Gastroesophageal sphincter (tissue), 4 donors: ENCODE measurements around the gene LLGL2. TPM values are rescaled to one million over a fixed set of nuclear protein-coding genes. Genes with fewer than 3 reads are reported as not detected.

ENCODE experiments used
- ATAC-seq: fragments of 150-250 bp; one replicate; pipeline ENCODE4 v1.9.1; 2016; ENCODE audit warnings: mild to moderate bottlenecking, moderate library complexity
- H3K27ac ChIP-seq, 4 donors: fragments of 200-600 bp; sonication (generic) in 3 of 4; 1 replicate in 3 of 4; 2 replicates in 1 of 4; pipeline ENCODE4 v1.5.1; 2016 to 2019
- H3K27me3 ChIP-seq: fragments of 200-600 bp; sonication (generic); one replicate; pipeline ENCODE4 v1.5.1; 2019
- H3K36me3 ChIP-seq, 2 donors: fragments of 200-600 bp; sonication (generic); one replicate each; pipeline ENCODE4 v1.5.1; 2019; ENCODE audit warnings: control low read depth in 1 of 2
- H3K4me1 ChIP-seq, 3 donors: fragments of 200-600 bp; sonication (generic); 1 replicate in 2 of 3; 2 replicates in 1 of 3; pipeline ENCODE4 v1.5.1; 2016 to 2019; ENCODE audit warnings: control low read depth in 2 of 3
- H3K4me3 ChIP-seq, 2 donors: fragments of 200-600 bp; sonication (generic); one replicate each; pipeline ENCODE4 v1.5.1; 2019; ENCODE audit warnings: mild to moderate bottlenecking in 1 of 2, moderate library complexity in 1 of 2
- H3K9me3 ChIP-seq, 3 donors: fragments of 200-600 bp; sonication (generic); one replicate each; pipeline ENCODE4 v1.5.1; 2017 to 2019; ENCODE audit warnings: control low read depth in 2 of 3
- EP300 ChIP-seq: sonication (generic); formaldehyde crosslinking; IDR thresholded peaks from one replicate; pipeline ENCODE4 v1.6.1; 2017; ENCODE audit warnings: antibody characterized with exemption, mild to moderate bottlenecking
- POLR2A ChIP-seq, 2 donors: fragments of 450-650 bp; IDR thresholded peaks; one replicate each; pipeline ENCODE4 v1.6.1; 2017; ENCODE audit warnings: antibody characterized with exemption in 2 of 2, mild to moderate bottlenecking in 2 of 2, moderate library complexity in 1 of 2
- POLR2AphosphoS5 ChIP-seq: sonication (generic); formaldehyde crosslinking; IDR thresholded peaks from one replicate; pipeline ENCODE4 v1.6.1; 2017; ENCODE audit warnings: antibody characterized with exemption
- WGBS, 2 donors: methylation state at CpG; one replicate each; pipeline ENCODE4 v1.1.5; 2018; ENCODE audit warnings: low coverage in 1 of 2; 5-methylcytosine and 5-hydroxymethylcytosine counted together
- total RNA-seq, 4 donors: library from RNA; depleted of rRNA; stranded (reverse); fragments of >200 nt; gene quantifications; one replicate each; pipeline ENCODE4 v1.1.0, GENCODE V29; 2016
- TF ChIP-seq, protein P1 (sequence below), 4 experiments: fragments of 200-600 bp in 2 of 4; fragments of 450-650 bp in 2 of 4; sonication (generic) in 1 of 4; IDR thresholded peaks; one replicate each; pipeline ENCODE4 v1.5.1; 2017 to 2019; ENCODE audit warnings: antibody characterized with exemption in 4 of 4, mild to moderate bottlenecking in 2 of 4, moderate library complexity in 2 of 4

The LLGL2 gene
- total RNA-seq, 4 donors from 2014 or later, result 2.3 to 7.9 (median 5.8) TPM

DNA sequence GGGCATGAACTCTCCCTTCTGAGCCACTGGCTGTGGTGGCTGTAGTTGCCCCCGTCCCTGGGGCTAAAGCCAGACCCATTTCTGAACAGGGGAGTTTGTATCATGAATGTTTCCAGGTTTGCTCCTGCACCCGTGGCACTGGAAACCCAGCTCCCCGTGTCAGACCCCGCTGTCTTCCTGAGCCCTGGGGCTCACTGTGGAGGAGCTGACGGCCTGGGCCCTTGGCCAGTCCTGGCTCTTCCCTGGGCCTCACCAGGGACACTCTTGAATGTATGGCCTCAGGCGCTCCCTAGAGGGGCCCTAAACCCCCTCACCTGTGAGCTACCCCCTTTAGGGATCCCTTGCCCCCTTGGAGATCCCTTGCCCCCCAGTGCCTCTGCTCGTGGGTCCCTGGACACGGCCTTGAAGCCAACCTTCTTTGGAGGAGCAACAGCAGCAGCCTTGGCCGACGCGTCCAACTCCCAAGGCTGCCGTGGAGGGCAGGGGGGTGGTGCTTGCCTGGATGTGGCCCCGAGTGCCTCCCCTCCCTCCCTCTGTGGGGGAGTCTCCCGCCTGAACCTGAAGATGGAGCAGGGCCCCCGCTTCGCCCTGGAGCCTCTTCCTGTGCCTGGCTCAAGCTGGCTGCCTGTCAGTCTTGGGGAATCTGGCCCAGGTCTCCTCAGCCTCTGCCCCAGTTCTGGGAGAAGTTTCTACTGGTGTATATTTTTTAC, 26.0 kb upstream of the LLGL2 start:
- H3K27ac ChIP-seq, result peak overlapping the region in 3 of 4 donors; percentile 70 to 74 (median 73)
- peaks cover 0 to 98% of the 10 kb centered on the region in 2 donors for H3K36me3 ChIP-seq
- WGBS, 2 donors, result 40 to 60% methylated on average over 1 to 4 of the region's 16 CpGs
- H3K27me3 ChIP-seq, result no peaks in the 10 kb centered on the region
- ATAC-seq, result no peak
- TF ChIP-seq POLR2A (IDR thresholded peaks at IDR 0.05) (no peak), EP300 (no peak), POLR2AphosphoS5 (no peak)
- TF ChIP-seq, protein P1, sequence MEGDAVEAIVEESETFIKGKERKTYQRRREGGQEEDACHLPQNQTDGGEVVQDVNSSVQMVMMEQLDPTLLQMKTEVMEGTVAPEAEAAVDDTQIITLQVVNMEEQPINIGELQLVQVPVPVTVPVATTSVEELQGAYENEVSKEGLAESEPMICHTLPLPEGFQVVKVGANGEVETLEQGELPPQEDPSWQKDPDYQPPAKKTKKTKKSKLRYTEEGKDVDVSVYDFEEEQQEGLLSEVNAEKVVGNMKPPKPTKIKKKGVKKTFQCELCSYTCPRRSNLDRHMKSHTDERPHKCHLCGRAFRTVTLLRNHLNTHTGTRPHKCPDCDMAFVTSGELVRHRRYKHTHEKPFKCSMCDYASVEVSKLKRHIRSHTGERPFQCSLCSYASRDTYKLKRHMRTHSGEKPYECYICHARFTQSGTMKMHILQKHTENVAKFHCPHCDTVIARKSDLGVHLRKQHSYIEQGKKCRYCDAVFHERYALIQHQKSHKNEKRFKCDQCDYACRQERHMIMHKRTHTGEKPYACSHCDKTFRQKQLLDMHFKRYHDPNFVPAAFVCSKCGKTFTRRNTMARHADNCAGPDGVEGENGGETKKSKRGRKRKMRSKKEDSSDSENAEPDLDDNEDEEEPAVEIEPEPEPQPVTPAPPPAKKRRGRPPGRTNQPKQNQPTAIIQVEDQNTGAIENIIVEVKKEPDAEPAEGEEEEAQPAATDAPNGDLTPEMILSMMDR (IDR thresholded peaks at IDR 0.05), result no peak
- H3K4me3 ChIP-seq, result no peak overlapping the region
- H3K4me1 ChIP-seq, result peaks cover 0 to 58% (median 9%) of the 10 kb centered on the region in 3 donors
- no peaks in the 10 kb centered on the region for H3K9me3 ChIP-seq

DNA sequence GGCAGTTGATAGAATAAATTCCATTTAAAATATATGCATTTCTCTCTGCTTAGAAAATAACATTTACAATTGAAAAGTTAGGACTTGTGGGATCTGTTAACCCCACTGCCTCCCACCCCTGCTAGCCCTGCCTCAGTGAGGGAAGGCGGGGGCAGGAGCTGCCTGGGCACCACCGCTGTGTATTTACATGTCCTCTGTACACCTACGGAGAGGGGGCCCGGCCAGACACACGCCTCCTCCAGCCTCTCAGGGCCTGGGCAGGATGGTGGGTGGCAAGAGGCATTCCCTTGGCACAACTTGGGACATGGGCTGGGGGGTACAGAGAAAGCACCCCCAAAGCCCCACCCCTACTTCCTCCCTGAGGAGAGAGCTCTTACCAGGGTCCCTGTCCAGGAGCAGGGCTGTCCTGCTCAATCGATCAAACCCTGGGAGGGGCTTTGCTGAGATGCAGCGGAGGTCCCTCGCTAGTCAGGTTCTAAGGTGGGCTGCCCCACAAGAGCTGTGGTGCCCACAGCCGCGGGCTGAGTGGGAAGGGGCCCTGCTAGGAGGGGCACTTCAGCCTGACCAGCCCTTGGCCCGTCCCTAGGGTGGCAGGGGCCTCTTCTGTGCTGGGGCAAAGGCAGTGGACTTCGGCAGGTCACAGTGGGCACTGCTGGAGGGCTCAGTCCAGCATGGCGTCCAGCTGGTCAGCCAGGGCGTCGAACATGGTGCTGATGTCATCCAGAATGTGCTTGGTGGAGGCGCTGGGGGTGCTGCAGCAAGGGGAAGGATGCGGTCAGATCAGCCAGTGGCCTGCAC, 24.9 kb upstream of the LLGL2 start:
- peaks cover 0 to 63% (median 9%) of the 10 kb centered on the region in 3 donors for H3K4me1 ChIP-seq
- no peaks in the 10 kb centered on the region for H3K27me3 ChIP-seq
- no peaks in the 10 kb centered on the region for H3K9me3 ChIP-seq
- no CpG with 5 or more reads among the region's 17 CpGs for whole genome bisulfite sequencing, 2 donors
- TF ChIP-seq EP300, result no peak
- TF ChIP-seq, protein P1 (IDR thresholded peaks at IDR 0.05), result no peak
- H3K27ac ChIP-seq, result peak overlapping the region in 3 of 4 donors; percentile 70 to 74 (median 73)
- peaks cover 0 to 98% of the 10 kb centered on the region in 2 donors for H3K36me3 ChIP-seq
- no peak overlapping the region for H3K4me3 ChIP-seq
- no peak for ATAC-seq

DNA sequence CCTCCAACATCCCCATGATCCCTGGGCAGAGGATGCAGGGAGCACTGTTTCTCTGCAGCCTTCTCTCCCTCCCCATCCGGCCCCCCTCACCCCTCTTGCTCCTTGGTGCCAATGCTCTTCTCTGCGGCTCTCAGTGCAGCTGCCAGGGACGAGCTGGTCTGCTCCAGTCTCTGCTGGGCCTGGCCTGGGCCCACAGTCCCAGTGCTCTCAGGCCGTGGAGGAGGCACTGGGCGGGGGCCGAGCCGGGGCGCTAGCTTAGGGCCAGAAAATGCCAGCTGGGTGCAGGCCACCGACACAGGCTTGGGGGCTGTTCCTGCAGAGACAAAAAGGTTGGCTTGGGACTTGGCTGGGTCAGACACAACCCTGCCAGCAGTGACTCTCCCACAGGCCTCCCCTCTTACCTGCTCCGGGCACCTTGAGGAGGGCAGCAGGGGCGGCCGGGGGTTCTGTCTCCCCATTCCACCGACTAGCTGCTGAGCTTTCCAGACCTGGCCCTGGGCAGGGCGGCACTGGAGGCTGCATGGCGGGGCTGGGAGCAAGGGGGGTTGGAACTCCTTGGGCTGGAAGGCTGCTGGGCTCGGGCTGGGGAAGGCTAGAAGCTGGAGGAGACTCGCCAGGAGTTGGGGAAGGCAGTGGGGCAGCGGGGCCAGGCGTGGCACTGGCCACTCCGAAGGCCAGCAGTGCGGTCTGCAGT, 24.0 kb upstream of the LLGL2 start:
- no peaks in the 10 kb centered on the region for H3K9me3 ChIP-seq
- peaks cover 0 to 63% (median 9%) of the 10 kb centered on the region in 3 donors for H3K4me1 ChIP-seq
- peak; percentile 24 for ATAC-seq
- TF ChIP-seq POLR2A (IDR thresholded peaks at IDR 0.05) (no peak), POLR2AphosphoS5 (no peak), EP300 (no peak)
- TF ChIP-seq, protein P1 (IDR thresholded peaks at IDR 0.05), result no peak
- peaks cover 0 to 98% of the 10 kb centered on the region in 2 donors for H3K36me3 ChIP-seq
- H3K27ac ChIP-seq, result peak overlapping the region in 3 of 4 donors; percentile 70 to 74 (median 73)
- no peak overlapping the region for H3K4me3 ChIP-seq
- no CpG with 5 or more reads among the region's 21 CpGs for WGBS, 2 donors
- no peaks in the 10 kb centered on the region for H3K27me3 ChIP-seq

DNA sequence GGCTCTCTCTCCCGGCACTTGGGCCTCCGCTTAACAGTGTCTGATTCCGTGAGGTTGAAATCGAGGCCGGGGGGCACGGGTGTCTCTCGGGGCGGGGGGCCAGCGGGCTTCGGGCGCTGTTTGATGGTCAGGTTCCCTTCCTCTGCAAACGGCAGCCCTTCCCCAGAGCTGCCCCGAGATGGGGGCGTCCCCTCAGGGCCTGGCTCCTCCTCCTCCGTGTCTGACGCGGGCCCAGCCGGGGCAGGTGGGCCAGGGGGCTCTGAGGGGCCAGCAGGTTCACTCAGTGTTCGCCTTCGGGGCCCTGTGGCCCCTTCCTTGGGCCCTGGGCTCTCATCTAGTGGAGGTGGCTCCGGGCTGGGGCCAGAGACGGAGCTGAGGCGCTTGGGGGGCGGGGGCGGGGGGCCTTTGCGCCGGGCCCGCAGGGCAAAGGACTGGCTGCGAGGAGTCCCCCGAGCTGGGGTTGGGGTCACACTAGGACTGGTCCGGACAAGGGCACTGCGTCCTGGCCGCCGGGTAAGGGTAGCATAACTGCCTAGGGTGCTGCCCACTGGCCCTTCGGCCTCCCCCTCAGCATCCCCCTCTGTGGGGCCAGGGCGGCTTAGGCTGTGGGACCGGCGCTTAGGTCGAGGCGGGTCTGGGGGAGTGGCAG, 23.3 kb upstream of the LLGL2 start:
- Histone ChIP-seq H3K27me3 (no peaks in the 10 kb centered on the region), H3K36me3 (peaks cover 0 to 98% of the 10 kb centered on the region in 2 donors), H3K4me3 (no peak overlapping the region), H3K4me1 (peaks cover 0 to 67% (median 9%) of the 10 kb centered on the region in 3 donors), H3K9me3 (no peaks in the 10 kb centered on the region), H3K27ac (peak overlapping the region in 3 of 4 donors; percentile 70 to 74 (median 73))
- TF ChIP-seq, protein P1 (IDR thresholded peaks at IDR 0.05), result no peak
- TF ChIP-seq EP300, result no peak
- no peak for TF ChIP-seq POLR2A (IDR thresholded peaks at IDR 0.05)
- TF ChIP-seq POLR2AphosphoS5, result no peak
- no peak for ATAC-seq
- WGBS, 2 donors, result 93% methylated on average over 3 of the region's 40 CpGs; no CpG with 5 or more reads in 1 of the 2 donors
